GM12801 (cell line): ENCODE results near the gene TCFL5.

Experiments
- CTCF ChIP-seq: IDR thresholded peaks from one replicate; pipeline ENCODE4 v1.5.1; 2011; ENCODE audit warnings: control low read depth; ENCODE audit not compliant: insufficient read length; ENCODE audit errors: extremely low read depth

The TCFL5 gene

GRCh38 chr20:62813588-62813987 is 48.0 kb downstream of the TCFL5 start:
- TF ChIP-seq CTCF: no peak

GRCh38 chr20:62812907-62813200 is 48.8 kb downstream of the TCFL5 start:
- TF ChIP-seq CTCF: no peak

- TF ChIP-seq CTCF: no peak
These were observed 49.3 kb downstream of the TCFL5 start for GRCh38 chr20:62812181-62812906.

- no peak for TF ChIP-seq CTCF
These were observed 49.9 kb downstream of the TCFL5 start for GRCh38 chr20:62811720-62812119.

- no peak for TF ChIP-seq CTCF
These were observed 50.3 kb downstream of the TCFL5 start for GRCh38 chr20:62811320-62811719.

- TF ChIP-seq CTCF: no peak
These were observed 51.8 kb downstream of the TCFL5 start for GRCh38 chr20:62809530-62810428.

GRCh38 chr20:62808211-62808865 is 53.3 kb downstream of the TCFL5 start:
- no peak for TF ChIP-seq CTCF
